Esophagus squamous epithelium (tissue), 4 donors: ENCODE data around the gene ZNF275.

Experiments used
- POLR2A ChIP-seq, 4 donors: fragments of 450-650 bp; IDR thresholded peaks; one replicate each; pipeline ENCODE4 v1.6.1; 2017; ENCODE audit warnings: antibody characterized with exemption in 4 of 4, mild to moderate bottlenecking in 4 of 4, moderate library complexity in 3 of 4
- TF ChIP-seq, protein P1 (sequence below), 6 experiments: fragments of 450-650 bp in 4 of 6; fragments of 200-600 bp in 2 of 6; sonication (generic) in 2 of 6; IDR thresholded peaks; one replicate each; pipeline ENCODE4 v1.5.1; 2016 to 2019; ENCODE audit warnings: antibody characterized with exemption in 6 of 6, mild to moderate bottlenecking in 4 of 6, moderate library complexity in 4 of 6

DNA sequence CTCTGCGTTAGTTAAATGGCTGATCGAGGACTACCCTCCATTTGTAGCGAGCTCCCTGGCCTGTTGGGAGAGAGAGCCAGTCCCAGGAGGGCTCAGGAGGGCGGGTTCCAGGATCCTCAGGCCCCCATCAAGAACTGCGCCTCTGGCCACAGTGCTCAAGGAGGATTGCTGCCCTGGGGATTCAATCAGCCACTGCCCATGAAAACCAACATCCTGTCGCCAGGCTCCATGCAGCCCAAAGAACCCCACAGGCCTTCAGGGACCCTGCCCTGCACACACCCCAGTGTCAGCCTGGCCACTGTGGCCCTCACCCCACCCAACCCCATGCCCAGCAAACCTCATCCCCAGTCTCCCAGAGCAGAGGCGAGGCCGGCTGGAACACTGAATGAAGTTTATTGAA is 16.6 kb upstream of the ZNF275 start:
- no peak for TF ChIP-seq POLR2A (IDR thresholded peaks at IDR 0.05)
- TF ChIP-seq, protein P1, sequence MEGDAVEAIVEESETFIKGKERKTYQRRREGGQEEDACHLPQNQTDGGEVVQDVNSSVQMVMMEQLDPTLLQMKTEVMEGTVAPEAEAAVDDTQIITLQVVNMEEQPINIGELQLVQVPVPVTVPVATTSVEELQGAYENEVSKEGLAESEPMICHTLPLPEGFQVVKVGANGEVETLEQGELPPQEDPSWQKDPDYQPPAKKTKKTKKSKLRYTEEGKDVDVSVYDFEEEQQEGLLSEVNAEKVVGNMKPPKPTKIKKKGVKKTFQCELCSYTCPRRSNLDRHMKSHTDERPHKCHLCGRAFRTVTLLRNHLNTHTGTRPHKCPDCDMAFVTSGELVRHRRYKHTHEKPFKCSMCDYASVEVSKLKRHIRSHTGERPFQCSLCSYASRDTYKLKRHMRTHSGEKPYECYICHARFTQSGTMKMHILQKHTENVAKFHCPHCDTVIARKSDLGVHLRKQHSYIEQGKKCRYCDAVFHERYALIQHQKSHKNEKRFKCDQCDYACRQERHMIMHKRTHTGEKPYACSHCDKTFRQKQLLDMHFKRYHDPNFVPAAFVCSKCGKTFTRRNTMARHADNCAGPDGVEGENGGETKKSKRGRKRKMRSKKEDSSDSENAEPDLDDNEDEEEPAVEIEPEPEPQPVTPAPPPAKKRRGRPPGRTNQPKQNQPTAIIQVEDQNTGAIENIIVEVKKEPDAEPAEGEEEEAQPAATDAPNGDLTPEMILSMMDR (IDR thresholded peaks at IDR 0.05), result no peak
